ENCODE measurements around the gene WDR35. TPM values are rescaled to one million over a fixed set of nuclear protein-coding genes. Genes with fewer than 3 reads are reported as not detected.
"Not testable (repeated sequence)": the region's sequence is repeated elsewhere in the genome, so short reads cannot be mapped to it uniquely, and the experiment has no call there.

WDR35 gene
- total RNA-seq, 1 donor from 2014 or later: 16.7 TPM

- DNase-seq (ENCODE audit: low read depth, low spot score): no peak
Measured at GRCh38 chr2:19942199-19942598, 47.7 kb downstream of the WDR35 start.

- no peak for DNase-seq (ENCODE audit: low read depth, low spot score)
Measured at GRCh38 chr2:19937004-19937403, 52.9 kb downstream of the WDR35 start.

GRCh38 chr2:19936203-19936602 is 53.7 kb downstream of the WDR35 start:
- no peak for DNase-seq (ENCODE audit: low read depth, low spot score)

- DNase-seq (ENCODE audit: low read depth, low spot score): peak; percentile 90
Measured at GRCh38 chr2:19933351-19933981, 56.4 kb downstream of the WDR35 start.

- DNase-seq (ENCODE audit: low read depth, low spot score): no peak
Measured at GRCh38 chr2:19932928-19933327, 57.0 kb downstream of the WDR35 start.

- DNase-seq (ENCODE audit: low read depth, low spot score): no peak
Measured at GRCh38 chr2:19929226-19929625, 60.7 kb downstream of the WDR35 start.

- not testable (repeated sequence) for DNase-seq (ENCODE audit: low read depth, low spot score)
Measured at GRCh38 chr2:19927816-19928215, 62.1 kb downstream of the WDR35 start.

GRCh38 chr2:19924526-19924925 is 65.4 kb downstream of the WDR35 start:
- not testable (repeated sequence) for DNase-seq (ENCODE audit: low read depth, low spot score)

GRCh38 chr2:19922188-19922587 is 67.7 kb downstream of the WDR35 start:
- DNase-seq (ENCODE audit: low read depth, low spot score): not testable (repeated sequence)

- DNase-seq (ENCODE audit: low read depth, low spot score): no peak
Measured at GRCh38 chr2:19916385-19916950, 73.4 kb downstream of the WDR35 start.

GRCh38 chr2:19914266-19914975 is 75.5 kb downstream of the WDR35 start:
- no peak for DNase-seq (ENCODE audit: low read depth, low spot score)

GRCh38 chr2:19911808-19912509 is 77.9 kb downstream of the WDR35 start:
- no peak for DNase-seq (ENCODE audit: low read depth, low spot score)

- DNase-seq (ENCODE audit: low read depth, low spot score): no peak
Measured at GRCh38 chr2:19902216-19902740, 87.6 kb downstream of the WDR35 start.

GRCh38 chr2:19901442-19902215 is 88.3 kb downstream of the WDR35 start, which contains the start of gene TTC32:
Gene TTC32, minus strand, starts transcription at chr2:19901983. Its CDS starts 129 bp downstream, at chr2:19901854.
- DNase-seq (ENCODE audit: low read depth, low spot score): peak; percentile 79

GRCh38 chr2:19900931-19901441 is 88.9 kb downstream of the WDR35 start:
- DNase-seq (ENCODE audit: low read depth, low spot score): no peak

- no peak for DNase-seq (ENCODE audit: low read depth, low spot score)
Measured at GRCh38 chr2:19899985-19900930, 89.6 kb downstream of the WDR35 start.

- DNase-seq (ENCODE audit: low read depth, low spot score): no peak
Measured at GRCh38 chr2:19898592-19899329, 91.1 kb downstream of the WDR35 start.

GRCh38 chr2:19897623-19898245 is 92.2 kb downstream of the WDR35 start:
- DNase-seq (ENCODE audit: low read depth, low spot score): no peak
